Progenitor cell of endocrine pancreas (in vitro differentiated cells): Measurements from ENCODE around the gene QRFP. TPM values are rescaled to one million over a fixed set of nuclear protein-coding genes. Genes with fewer than 3 reads are reported as not detected.

ENCODE experiments used
- DNase-seq: peaks from one replicate; pipeline ENCODE4 v3.0.0; 2021; ENCODE audit warnings: low spot score; ENCODE audit not compliant: unreplicated experiment
- H3K27ac Mint-ChIP-seq: 2 replicates; pipeline ENCODE4 v1.8.0; 2021; ENCODE audit warnings: mild to moderate bottlenecking, moderate library complexity, mixed read lengths
- H3K27me3 Mint-ChIP-seq: 2 replicates; pipeline ENCODE4 v1.8.0; 2021; ENCODE audit warnings: mixed read lengths
- H3K36me3 Mint-ChIP-seq: 2 replicates; pipeline ENCODE4 v1.8.0; 2022; ENCODE audit warnings: mixed read lengths; ENCODE audit not compliant: insufficient read depth
- H3K4me1 Mint-ChIP-seq: 2 replicates; pipeline ENCODE4 v1.8.0; 2021; ENCODE audit warnings: low read depth, mixed read lengths
- H3K4me3 Mint-ChIP-seq: 2 replicates; pipeline ENCODE4 v1.8.0; 2021; ENCODE audit warnings: low read depth, mild to moderate bottlenecking, moderate library complexity, mixed read lengths
- H3K9me3 Mint-ChIP-seq: 2 replicates; pipeline ENCODE4 v1.8.0; 2021; ENCODE audit warnings: low read depth, mixed read lengths
- CTCF ChIP-seq: fragments of 200-600 bp; sonication (generic); IDR thresholded peaks from one replicate; pipeline ENCODE4 v1.5.0; 2021; ENCODE audit warnings: antibody characterized with exemption, mild to moderate bottlenecking; ENCODE audit not compliant: unreplicated experiment
- total RNA-seq: library from RNA; stranded (reverse); gene quantifications from 2 replicates; pipeline ENCODE4 v1.2.1, GENCODE V29; 2021

The QRFP gene
- total RNA-seq, 1 donor from 2014 or later: not detected

- H3K9me3 Mint-ChIP-seq: no peaks in the 10 kb centered on the region
- H3K36me3 Mint-ChIP-seq: no peaks in the 10 kb centered on the region
- H3K4me1 Mint-ChIP-seq: peaks cover 2% of the 10 kb centered on the region
- H3K27me3 Mint-ChIP-seq: peaks cover 71% of the 10 kb centered on the region
- no peak within 1 kb of the TSS for H3K27ac Mint-ChIP-seq
- TF ChIP-seq CTCF: peak; percentile 45
- peak within 1 kb of the TSS; percentile 82 for H3K4me3 Mint-ChIP-seq
- DNase-seq: peak; percentile 32
Measured at GRCh38 chr9:130938652-130939404, 42.2 kb upstream of the QRFP start, which contains the start of gene FIBCD1. TSS of gene FIBCD1 (minus strand) at chr9:130939247. CDS start at chr9:130938607, 640 bp downstream.

- TF ChIP-seq CTCF: no peak
- H3K4me1 Mint-ChIP-seq: peaks cover 2% of the 10 kb centered on the region
- DNase-seq: no peak
- no peaks in the 10 kb centered on the region for H3K36me3 Mint-ChIP-seq
- peak overlapping the region; percentile 56 for H3K4me3 Mint-ChIP-seq
- no peak overlapping the region for H3K27ac Mint-ChIP-seq
- H3K9me3 Mint-ChIP-seq: no peaks in the 10 kb centered on the region
- peaks cover 66% of the 10 kb centered on the region for H3K27me3 Mint-ChIP-seq
Measured at GRCh38 chr9:130938184-130938651, 41.6 kb upstream of the QRFP start.

- peaks cover 2% of the 10 kb centered on the region for H3K4me1 Mint-ChIP-seq
- DNase-seq: no peak
- H3K4me3 Mint-ChIP-seq: peak overlapping the region; percentile 56
- H3K9me3 Mint-ChIP-seq: no peaks in the 10 kb centered on the region
- TF ChIP-seq CTCF: no peak
- H3K27ac Mint-ChIP-seq: peak overlapping the region; percentile 5
- peaks cover 67% of the 10 kb centered on the region for H3K27me3 Mint-ChIP-seq
- H3K36me3 Mint-ChIP-seq: no peaks in the 10 kb centered on the region
Measured at GRCh38 chr9:130937146-130938076, 40.8 kb upstream of the QRFP start.

- Mint-ChIP-seq H3K4me1 (peaks cover 2% of the 10 kb centered on the region), H3K9me3 (no peaks in the 10 kb centered on the region), H3K4me3 (peak overlapping the region; percentile 22), H3K27me3 (peaks cover 66% of the 10 kb centered on the region), H3K36me3 (no peaks in the 10 kb centered on the region), H3K27ac (peak overlapping the region; percentile 5)
- DNase-seq: no peak
- no peak for TF ChIP-seq CTCF
Measured at GRCh38 chr9:130936285-130937117, 39.9 kb upstream of the QRFP start.
